GM19397 (cell line): ENCODE measurements around the gene DCAF11.

Experiments used
- ATAC-seq: cut with Tn5 transposase; IDR thresholded peaks from one replicate; pipeline ENCODE4 v1.9.1; 2021; ENCODE audit warnings: mild to moderate bottlenecking, moderate library complexity; ENCODE audit not compliant: unreplicated experiment

DCAF11 gene

DNA sequence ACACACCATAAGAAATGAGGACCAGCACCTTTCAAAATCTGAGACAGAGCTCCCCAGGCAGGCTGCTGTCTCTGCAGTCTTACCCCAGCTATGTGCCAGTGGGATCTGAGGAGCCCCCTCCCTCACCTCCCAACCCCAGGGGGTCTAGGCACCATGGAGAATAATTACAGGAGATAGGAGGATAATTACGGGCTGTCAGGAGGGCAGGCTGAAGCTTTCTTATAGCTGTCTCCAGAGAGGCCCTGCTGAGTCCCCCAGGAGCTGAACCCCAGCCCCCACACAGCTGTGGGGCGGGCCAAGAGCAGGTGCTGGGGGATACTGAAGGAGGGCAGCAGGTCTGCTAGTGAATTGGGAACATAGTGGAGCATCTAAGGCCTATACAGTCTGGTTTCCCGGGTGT lies 36.4 kb upstream of the DCAF11 start:
- no peak for ATAC-seq

DNA sequence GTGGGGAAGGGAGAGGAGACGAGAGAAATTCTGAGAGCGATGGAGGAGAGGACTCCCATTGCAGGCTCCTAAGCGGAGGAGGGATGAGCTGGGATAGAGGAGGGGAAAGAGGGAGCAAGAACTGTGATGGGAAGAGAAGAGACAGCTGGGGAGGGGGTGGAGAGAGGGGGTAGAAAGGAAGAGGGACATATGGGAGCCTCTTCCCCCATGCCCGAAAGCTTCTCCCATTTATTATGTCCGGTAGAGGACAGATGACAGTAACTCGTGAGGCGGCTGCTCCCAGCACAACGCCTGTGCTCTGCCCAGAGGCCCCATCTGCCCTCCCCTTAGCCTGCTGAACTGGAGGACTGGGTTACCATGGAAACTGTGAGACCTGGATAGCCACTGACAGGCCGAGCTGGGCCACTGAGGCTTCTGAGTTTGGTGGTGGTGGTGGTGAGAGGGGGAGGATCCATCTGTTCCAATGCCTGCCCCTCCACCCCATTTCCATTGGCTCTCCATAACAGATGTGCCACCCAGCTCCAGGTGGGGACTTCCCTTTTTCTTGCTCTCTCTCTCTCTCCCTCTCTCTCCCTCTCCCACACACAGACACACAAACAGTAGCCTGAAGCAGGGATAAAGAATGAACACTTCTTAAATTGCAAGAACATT lies 35.0 kb upstream of the DCAF11 start:
- no peak for ATAC-seq

DNA sequence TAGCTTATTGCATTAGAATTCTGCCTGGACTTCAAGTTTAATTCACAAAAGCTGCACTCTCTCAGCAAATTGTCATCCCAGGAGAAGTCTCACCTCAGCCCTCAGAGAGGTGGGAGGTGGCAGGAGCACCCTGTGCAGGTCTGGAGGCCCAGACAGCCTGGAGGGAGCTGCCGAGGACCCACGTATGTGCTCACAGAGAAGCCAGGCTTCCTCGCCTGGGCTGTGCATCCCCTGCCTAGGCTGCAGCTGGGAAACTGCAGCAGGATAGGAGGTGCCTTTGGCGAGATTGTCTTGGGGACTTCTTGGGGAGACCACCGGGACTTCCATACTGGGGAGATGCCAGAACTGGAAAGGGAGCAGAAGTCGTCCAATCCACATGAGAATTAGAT lies 34.4 kb upstream of the DCAF11 start:
- no peak for ATAC-seq

DNA sequence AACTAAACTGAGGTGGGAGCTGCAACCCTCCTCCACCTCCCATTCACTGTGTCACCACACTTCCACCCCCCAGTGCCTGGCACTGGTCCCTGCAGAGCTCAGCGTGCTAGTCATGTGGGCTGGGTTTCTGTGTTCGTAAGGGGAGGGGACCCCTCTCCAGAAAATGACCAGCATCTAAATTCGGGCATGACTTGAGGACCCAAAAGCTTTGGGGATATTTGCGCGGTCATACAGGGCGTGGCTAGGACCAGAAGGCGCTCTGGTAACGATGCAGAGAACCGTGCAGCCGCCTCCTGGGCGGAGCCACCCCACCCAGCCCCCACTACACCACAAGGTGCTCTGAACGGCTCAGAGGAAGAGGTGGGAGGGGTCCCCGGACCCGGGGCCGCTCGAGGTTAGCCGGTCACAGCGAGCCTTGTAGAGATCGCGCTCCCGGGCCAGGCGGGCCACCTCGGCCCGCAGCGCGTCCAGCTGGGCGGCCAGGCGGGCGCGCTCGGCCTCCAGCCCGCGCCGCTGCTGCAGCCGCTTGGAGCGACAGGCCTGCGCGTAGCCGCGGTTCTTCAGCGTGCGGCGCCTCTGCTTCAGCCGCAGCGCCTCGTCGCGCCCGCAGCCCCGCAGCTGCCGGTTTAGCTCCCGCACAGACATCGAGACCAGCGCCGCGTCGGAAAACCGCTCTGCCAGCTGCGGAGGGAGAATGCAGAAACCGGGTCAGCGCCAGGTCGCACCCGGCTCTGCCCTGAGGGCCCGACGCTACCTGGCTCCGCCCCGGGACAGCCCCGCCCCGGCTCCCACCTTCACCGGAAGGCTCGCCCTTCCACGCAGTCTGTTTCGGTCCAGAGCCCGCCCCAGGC lies 33.5 kb upstream of the DCAF11 start:
- peak; percentile 95 for ATAC-seq

DNA sequence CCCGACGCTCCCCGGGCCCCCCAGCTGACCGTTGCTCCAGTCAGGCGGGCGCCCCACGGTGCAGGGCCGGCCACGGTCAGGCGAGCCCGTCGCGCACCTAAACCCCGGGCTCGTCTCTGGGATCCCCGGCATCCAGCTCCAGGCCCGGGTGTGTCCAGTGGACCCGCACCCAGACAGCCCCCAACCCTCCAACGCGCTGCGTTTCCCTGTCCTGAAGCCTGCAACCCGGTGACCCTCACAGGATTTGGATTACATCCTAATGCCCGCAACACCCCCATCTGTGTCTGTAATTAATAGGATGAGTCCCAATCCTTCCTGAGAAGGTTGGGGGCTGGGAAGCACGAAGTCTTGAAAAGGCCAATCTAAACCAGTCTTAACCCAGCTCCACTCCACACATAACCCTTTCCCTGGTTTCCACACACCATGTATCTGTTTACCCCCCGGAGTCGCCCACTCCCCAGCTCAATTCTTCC lies 32.8 kb upstream of the DCAF11 start:
- no peak for ATAC-seq

DNA sequence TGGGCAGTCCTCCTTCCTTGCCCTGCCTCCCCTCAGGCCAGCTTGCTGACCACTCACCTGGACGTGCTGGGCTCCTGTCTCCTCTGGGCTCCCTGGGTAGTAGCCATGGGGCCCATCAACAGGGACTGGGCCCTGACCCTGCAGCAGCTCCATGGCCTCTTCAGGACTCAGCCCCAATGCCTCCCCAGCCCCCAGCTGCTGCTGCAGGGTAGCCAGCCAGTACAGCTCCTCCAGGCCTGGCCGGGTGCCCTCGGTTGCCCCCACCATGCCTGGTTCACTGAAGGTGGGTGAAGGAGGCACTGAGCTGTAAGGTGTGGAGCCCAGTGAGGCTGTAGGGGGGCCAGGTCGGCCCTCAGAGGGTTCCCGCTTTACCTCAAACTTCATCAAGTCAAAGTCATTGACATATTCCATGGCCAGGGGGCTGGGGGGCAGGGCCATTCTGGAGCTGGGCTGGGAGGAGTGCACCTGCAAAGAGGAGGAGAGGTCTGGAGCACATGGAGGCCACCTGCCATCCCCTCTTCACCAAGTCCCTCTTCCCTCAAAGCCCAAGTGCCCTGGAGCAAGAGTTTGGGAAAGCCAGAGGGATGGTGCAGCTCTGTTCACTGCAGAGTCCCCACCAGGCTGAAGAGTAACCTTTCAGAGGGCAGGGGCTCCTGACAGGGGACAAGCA lies 32.0 kb upstream of the DCAF11 start:
- ATAC-seq, result no peak

DNA sequence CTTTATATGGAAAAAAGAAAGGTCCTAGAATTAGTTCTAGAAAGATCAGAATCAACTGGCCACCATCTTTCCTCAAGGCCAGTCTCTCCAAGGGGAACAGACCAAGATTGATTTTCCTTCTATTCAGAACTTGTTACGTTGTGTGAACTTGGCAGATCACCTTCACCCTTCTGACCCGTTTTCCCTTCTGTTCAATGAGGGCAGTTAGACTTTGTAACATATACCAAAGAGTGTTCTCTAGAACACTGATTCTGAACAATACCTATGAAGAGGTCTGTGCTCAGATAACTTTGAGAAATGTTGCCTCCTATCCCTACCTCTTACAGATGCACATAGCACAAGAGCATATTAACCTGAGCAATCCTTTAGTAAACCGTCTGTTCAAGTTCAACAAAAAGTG lies 31.1 kb upstream of the DCAF11 start:
- no peak for ATAC-seq

DNA sequence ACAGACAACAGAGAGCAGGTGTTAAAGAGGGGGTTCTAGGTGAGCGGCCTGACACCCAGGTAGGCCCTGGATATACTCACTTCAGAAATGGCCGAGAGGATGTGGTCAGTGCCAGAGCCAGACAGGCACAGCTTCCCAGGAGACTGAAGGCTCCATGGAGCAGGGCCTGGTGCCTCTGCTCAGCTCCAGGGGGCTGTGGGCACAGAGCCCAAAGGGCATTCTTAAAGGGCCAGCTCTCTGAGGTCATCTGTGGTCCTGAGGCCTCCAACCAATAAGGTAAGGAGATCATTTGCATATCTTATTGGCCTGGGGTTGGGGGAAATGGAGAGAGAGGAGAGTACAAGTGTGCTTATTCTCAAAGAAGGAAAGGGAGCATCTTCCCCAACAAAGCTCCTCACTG lies 30.1 kb upstream of the DCAF11 start:
- no peak for ATAC-seq

DNA sequence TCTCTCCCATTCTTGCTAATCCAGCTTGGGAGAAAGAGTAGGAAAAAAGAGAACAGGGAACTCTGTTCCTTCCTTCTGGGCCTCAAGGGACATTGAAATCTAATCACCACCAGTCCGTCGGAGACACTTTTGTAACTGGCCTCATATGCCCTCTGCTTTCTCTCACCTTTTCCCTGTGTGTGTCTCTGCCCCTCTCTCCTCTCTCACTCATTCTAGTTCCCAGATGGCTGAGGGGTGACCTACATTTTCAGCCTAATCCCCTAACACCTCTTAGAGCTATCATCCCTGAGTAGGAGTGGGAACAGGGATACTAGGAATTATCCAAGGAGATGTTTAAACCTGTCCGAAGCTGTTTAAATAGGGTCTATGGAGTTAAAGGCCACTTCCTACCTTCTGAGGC lies 29.4 kb upstream of the DCAF11 start:
- ATAC-seq, result no peak

DNA sequence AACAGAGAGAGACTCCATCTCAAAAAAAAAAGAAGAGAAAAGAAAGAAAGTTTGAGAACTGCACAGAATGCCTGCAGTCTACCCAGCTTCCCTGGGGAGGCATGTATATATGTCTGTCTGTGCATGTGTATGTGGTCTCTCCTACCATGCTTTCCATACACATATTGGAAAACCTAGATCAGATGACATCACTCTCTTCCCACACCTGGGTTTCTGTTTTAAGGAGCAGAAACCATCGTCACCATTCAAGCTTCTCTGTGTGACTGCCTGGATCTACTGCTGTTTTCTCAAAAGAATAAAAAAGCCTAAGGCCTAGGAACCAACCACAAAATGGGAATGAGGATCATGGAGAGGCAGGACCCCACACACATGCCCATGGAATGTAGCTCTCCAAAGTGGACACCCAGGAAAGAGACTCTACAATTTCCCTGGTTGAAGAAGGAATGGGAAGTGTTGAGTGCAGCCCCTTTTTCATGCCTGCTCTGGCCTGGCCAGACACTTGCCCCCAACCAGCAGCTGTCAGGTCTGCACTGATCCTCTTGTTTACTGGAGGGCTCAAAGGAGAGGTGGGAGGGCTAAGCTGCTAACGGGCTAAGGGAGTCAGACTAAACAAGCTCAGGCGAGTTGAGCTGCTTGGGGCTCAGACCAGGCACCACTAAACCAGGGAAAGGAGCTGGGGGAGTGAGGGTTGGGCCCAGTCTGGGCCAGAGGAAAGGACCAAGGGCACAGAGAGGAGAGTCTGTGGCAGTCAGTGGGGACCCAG lies 28.2 kb upstream of the DCAF11 start:
- ATAC-seq, result no peak

DNA sequence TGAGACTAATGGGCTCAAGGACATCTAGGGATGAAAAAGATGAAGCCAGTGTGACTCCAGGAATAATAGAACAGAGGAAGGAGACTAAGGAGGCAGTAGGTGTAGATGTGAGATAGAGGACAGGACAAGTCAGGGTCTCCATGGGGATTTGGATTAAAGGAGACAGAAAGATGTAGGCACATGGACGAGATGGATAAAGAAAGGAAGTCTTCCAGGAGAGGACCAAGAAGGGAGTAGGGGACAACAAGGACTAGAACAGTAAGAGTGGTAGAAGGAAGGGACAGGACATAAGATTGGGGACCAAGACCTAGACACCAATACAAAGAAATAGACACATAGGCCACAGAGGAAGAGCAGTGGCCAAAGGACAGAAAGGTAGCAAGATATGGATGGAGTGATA lies 27.6 kb upstream of the DCAF11 start:
- no peak for ATAC-seq

DNA sequence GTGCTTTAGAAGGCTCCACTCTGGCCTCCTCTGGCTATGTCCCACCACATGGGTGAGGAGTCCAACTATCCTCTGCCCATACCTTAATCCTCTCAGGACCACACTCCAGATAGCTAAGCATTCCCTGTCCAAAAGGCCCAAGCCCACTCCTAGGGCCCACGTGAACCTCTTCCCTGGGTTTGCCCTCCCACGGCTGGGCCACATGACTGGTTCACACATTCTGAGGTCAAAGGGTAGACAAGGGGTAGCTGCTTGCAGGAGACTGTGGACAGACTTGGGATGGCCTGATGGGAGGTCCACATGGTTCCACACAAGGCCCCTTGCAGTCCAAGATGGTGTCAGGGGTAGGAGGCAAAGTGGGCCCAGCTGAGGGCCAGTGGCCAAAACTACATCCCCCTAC lies 26.5 kb upstream of the DCAF11 start:
- no peak for ATAC-seq

DNA sequence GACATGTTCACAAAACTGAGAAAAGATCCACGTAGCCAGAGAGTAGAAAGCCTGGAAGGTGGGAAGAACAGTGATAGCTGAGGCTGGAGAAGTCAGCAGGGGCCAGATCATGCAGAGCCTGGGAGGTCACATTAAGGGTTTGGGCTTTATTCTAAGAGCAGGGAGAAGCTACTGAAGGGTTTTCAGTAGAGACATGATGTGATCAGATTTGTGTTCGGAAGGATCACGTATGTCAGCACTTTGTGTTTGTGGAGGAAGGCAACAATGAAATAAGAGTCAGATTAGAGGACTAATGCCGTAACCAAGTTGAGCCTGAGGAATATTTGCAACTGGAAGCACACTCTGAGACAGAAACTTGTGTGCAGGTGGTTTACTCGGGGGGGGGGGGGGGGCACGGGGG lies 24.7 kb upstream of the DCAF11 start:
- ATAC-seq, result no peak

DNA sequence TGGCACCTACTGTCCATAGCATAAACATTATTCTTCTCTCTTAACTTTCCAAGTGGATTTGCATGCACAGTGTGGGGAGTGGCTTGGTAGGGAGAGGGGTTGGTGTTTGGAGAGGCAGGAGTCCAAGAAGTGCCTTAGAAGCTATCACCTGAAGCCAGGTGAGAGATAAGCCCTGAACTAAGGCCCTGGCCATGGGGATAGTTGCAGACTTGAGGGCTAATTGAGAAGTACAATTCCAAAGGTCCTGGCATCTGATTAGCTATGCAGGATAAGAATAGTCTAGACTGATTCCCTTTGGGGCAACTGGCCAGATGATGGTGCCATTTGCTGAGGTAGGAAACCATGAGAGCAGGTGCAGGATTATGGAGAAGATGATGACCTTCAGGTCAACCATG lies 22.5 kb upstream of the DCAF11 start:
- no peak for ATAC-seq

DNA sequence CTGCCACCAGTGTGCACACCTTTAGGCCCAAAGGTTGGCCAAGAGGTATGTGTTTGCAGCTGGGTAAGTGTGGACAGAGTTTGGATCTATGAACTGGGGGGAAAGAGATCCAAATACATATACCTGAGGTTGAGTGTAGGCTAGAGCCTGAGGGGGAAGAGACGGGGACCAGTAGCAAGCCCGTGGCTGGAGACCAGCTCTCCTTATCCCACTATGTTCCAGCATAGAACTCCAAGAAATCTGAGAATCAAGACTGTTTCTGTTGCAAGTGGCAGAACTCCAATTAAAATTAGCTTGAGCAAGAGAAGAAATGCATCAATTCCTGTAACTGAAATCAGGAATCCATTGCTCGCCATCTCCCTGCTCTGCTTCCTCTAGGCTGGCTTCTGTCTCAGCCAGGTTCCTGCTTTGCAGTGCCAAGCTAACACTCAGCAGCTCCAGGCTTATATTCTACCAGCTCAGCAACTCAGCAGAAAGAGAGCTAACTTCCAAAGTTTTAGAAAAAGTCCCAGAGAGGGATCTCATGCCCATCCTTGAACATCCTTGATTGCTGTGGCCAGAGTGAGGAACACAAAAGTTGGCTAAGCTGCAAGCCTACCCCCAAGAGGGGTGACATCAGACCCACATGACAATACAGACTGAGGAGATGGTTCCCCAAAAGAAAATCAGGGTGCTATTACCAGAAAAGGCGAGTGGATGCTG lies 21.9 kb upstream of the DCAF11 start:
- ATAC-seq, result no peak

DNA sequence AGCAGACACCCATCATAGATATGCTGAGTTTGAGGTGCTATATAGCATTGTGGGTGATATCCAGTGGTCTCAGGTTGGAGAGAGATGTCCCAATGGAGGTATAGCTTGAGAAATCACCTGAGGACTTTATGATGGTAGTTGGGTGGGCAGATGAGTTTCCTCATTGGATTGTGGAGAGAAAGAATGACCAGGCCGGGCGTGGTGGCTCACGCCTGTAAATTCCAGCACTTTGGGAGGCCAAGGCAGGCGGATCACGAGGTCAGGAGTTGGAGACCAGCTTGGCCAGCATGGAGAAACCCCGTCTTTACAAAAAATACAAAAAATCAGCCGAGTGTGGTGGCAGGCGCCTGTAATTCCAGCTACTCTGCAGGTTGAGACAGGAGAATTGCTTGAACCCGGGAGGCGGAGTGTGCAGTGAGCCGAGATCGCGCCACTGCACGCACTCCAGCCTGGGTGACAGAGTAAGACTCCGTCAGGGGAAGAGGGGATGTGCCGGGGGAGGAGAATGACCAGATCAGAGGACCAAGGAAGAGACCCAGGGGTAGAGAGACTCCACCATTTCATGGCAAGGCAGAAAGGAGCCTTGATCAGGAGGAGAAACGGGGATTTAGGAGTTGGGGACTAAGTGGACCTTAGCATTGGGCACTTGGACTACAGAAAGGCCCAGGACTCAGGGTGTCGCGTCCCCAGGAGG lies 21.2 kb upstream of the DCAF11 start:
- no peak for ATAC-seq

DNA sequence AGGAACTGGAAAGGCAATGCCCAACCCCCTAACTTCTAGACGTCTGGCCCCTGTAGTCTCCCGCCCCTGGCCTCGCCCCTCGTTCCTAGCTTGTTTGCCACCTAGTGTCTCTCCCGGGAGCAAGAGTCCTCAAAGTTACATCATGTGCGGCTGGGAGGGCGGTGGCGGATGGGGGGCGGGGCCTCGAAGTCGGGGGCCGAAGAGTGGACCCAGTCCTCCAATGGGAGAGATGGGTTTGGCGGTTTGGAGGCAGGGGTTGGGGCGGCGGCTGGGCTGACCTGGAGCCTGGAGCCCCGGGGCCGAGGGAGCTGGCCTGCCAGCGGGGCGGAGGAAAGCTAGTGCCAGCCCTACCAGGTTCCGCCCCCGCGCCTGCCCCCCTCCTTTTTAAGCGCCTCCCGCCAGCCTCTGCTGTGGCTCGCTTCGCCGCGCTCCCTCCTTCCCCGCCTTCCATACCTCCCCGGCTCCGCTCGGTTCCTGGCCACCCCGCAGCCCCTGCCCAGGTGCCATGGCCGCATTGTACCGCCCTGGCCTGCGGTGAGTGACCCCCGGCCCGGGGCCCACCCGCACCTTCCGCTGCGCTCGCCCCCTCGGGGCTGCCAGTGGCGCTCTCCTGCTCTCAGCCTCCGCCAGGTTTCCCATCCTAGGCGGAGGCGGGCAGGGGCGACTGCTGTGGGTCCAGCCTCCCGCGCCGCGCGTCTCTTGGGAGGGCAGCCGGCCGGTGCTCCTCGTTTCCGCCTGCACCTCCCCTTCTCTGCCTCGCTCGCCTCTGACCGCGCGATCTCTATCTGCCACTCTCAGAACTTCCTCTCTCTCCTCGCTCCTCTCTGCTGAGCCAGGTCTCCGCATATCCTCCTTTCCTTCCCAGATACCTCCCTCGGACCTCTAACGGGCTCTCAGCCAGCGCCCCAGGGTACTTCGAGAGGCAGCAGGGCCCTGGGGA lies 20.4 kb upstream of the DCAF11 start, which contains the start of gene PCK2:
Gene PCK2 (plus strand): TSS at position 411 of the 940 bp plus-strand sequence. CDS start 95 bp downstream, at position 506.
- ATAC-seq, result peak; percentile 53

DNA sequence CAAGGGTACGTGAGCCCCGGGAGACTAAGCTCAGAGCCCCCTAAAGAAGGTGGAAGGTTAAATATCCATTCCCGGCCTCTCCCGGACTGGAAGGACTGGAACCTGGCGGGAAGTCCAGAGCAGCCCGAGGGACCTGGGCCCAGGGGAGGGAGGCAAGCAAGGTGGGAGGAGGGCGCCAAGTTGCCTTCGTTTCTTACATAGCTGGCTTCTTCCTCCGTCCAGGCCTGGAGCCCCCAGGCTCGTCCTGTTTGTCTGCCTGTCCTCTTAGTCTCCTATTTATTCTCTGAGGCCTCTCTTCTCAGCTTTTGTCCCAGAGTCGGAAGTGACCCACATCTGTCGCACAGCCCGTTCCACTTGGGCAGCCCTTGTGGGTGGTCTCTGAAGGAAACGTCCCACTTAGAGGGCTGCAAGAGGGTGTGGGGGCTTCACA lies 19.7 kb upstream of the DCAF11 start:
- ATAC-seq, result no peak
